ENCODE results near the gene EXOC3L4. TPM values are rescaled to one million over a fixed set of nuclear protein-coding genes. Genes with fewer than 3 reads are reported as not detected.

The EXOC3L4 gene
- polyA plus RNA-seq, 6 donors from 2014 or later: not detected

- Mint-ChIP-seq H3K27me3 (peaks cover 0 to 38% (median 16%) of the 10 kb centered on the region in 3 donors), H3K36me3 (no peaks in the 10 kb centered on the region), H3K27ac (no peak overlapping the region), H3K9me3 (no peaks in the 10 kb centered on the region), H3K4me3 (no peak overlapping the region), H3K4me1 (peaks cover 0 to 7% (median 0%) of the 10 kb centered on the region in 3 donors)
- DNase-seq (no peak), ATAC-seq (ENCODE audit: low read depth in 2 of 2) (no peak)
Observed at GRCh38 chr14:103073367-103073875, 21.1 kb upstream of the EXOC3L4 start.

- Mint-ChIP-seq H3K36me3 (no peaks in the 10 kb centered on the region), H3K27me3 (peaks cover 0 to 32% (median 10%) of the 10 kb centered on the region in 3 donors), H3K4me3 (peak overlapping the region in 4 of 8 donors; percentile 25 to 63 (median 32)), H3K9me3 (no peaks in the 10 kb centered on the region), H3K27ac (no peak overlapping the region), H3K4me1 (peaks cover 0 to 7% (median 0%) of the 10 kb centered on the region in 3 donors)
- DNase-seq: no peak
- no peak for ATAC-seq (ENCODE audit: low read depth in 2 of 2)
Observed at GRCh38 chr14:103073876-103074728, 20.4 kb upstream of the EXOC3L4 start.

GRCh38 chr14:103074729-103075367, 19.7 kb upstream of the EXOC3L4 start:
- DNase-seq: no peak
- Mint-ChIP-seq H3K4me1 (peaks cover 0 to 7% (median 0%) of the 10 kb centered on the region in 3 donors), H3K36me3 (no peaks in the 10 kb centered on the region), H3K27me3 (peaks cover 0 to 28% (median 5%) of the 10 kb centered on the region in 3 donors), H3K9me3 (no peaks in the 10 kb centered on the region), H3K4me3 (peak overlapping the region in 7 of 8 donors; percentile 32 to 63 (median 46)), H3K27ac (no peak overlapping the region)
- peak in 1 of 2 donors; percentile 12 for ATAC-seq (ENCODE audit: low read depth in 2 of 2)

- Mint-ChIP-seq H3K4me1 (peaks cover 0 to 7% (median 0%) of the 10 kb centered on the region in 3 donors), H3K27ac (peak overlapping the region in 1 of 6 donors; percentile 8), H3K9me3 (no peaks in the 10 kb centered on the region), H3K27me3 (peaks cover 0 to 8% (median 0%) of the 10 kb centered on the region in 3 donors), H3K36me3 (no peaks in the 10 kb centered on the region), H3K4me3 (no peak overlapping the region)
- peak; percentile 77 to 79 for ATAC-seq (ENCODE audit: low read depth in 2 of 2)
- peak; percentile 69 for DNase-seq
Observed at GRCh38 chr14:103078420-103078749, 16.1 kb upstream of the EXOC3L4 start.

- H3K4me3 Mint-ChIP-seq: no peak overlapping the region
- H3K27me3 Mint-ChIP-seq: peaks cover 0 to 6% (median 0%) of the 10 kb centered on the region in 3 donors
- H3K27ac Mint-ChIP-seq: no peak overlapping the region
- peaks cover 0 to 7% (median 0%) of the 10 kb centered on the region in 3 donors for H3K4me1 Mint-ChIP-seq
- H3K36me3 Mint-ChIP-seq: no peaks in the 10 kb centered on the region
- no peaks in the 10 kb centered on the region for H3K9me3 Mint-ChIP-seq
- ATAC-seq (ENCODE audit: low read depth in 2 of 2): no peak
- DNase-seq: no peak
Observed at GRCh38 chr14:103078860-103079587, 15.5 kb upstream of the EXOC3L4 start.

- H3K27ac Mint-ChIP-seq: no peak overlapping the region
- no peaks in the 10 kb centered on the region for H3K9me3 Mint-ChIP-seq
- no peaks in the 10 kb centered on the region for H3K36me3 Mint-ChIP-seq
- ATAC-seq (ENCODE audit: low read depth in 2 of 2) (no peak), DNase-seq (no peak)
- H3K27me3 Mint-ChIP-seq: peaks cover 8 to 20% (median 18%) of the 10 kb centered on the region in 3 donors
- H3K4me3 Mint-ChIP-seq: no peak overlapping the region
- peaks cover 0 to 9% (median 0%) of the 10 kb centered on the region in 3 donors for H3K4me1 Mint-ChIP-seq
Observed at GRCh38 chr14:103081951-103082350, 12.6 kb upstream of the EXOC3L4 start.

GRCh38 chr14:103084021-103084919, 10.3 kb upstream of the EXOC3L4 start, which contains the start of gene LBHD2:
Gene LBHD2, plus strand, starts transcription at chr14:103084210. Its CDS starts 1,803 bp downstream, at chr14:103086013.
- Mint-ChIP-seq H3K36me3 (no peaks in the 10 kb centered on the region), H3K27me3 (peaks cover 8 to 27% (median 22%) of the 10 kb centered on the region in 3 donors), H3K9me3 (no peaks in the 10 kb centered on the region), H3K4me1 (peaks cover 0 to 2% (median 0%) of the 10 kb centered on the region in 3 donors), H3K4me3 (no peak within 1 kb of the TSS), H3K27ac (peak within 1 kb of the TSS in 1 of 6 donors; percentile 26)
- ATAC-seq (ENCODE audit: low read depth in 2 of 2) (no peak), DNase-seq (no peak)

GRCh38 chr14:103085106-103086091, 9.1 kb upstream of the EXOC3L4 start:
- no peak for ATAC-seq (ENCODE audit: low read depth in 2 of 2)
- no peaks in the 10 kb centered on the region for H3K36me3 Mint-ChIP-seq
- peaks cover 0 to 2% (median 0%) of the 10 kb centered on the region in 3 donors for H3K4me1 Mint-ChIP-seq
- no peak overlapping the region for H3K4me3 Mint-ChIP-seq
- H3K27ac Mint-ChIP-seq: peak overlapping the region in 1 of 6 donors; percentile 47
- H3K27me3 Mint-ChIP-seq: peaks cover 8 to 38% (median 22%) of the 10 kb centered on the region in 3 donors
- no peaks in the 10 kb centered on the region for H3K9me3 Mint-ChIP-seq
- DNase-seq: no peak

- H3K27me3 Mint-ChIP-seq: peaks cover 8 to 38% (median 22%) of the 10 kb centered on the region in 3 donors
- DNase-seq (no peak), ATAC-seq (ENCODE audit: low read depth in 2 of 2) (no peak)
- H3K36me3 Mint-ChIP-seq: no peaks in the 10 kb centered on the region
- no peak overlapping the region for H3K4me3 Mint-ChIP-seq
- no peak overlapping the region for H3K27ac Mint-ChIP-seq
- H3K4me1 Mint-ChIP-seq: peaks cover 0 to 5% (median 4%) of the 10 kb centered on the region in 3 donors
- no peaks in the 10 kb centered on the region for H3K9me3 Mint-ChIP-seq
Observed at GRCh38 chr14:103086771-103087342, 7.7 kb upstream of the EXOC3L4 start.

GRCh38 chr14:103087343-103087835, 7.1 kb upstream of the EXOC3L4 start:
- peaks cover 0 to 9% (median 4%) of the 10 kb centered on the region in 3 donors for H3K4me1 Mint-ChIP-seq
- peaks cover 8 to 38% (median 22%) of the 10 kb centered on the region in 3 donors for H3K27me3 Mint-ChIP-seq
- H3K9me3 Mint-ChIP-seq: no peaks in the 10 kb centered on the region

GRCh38 chr14:103088921-103089320, 5.6 kb upstream of the EXOC3L4 start:
- no peaks in the 10 kb centered on the region for H3K9me3 Mint-ChIP-seq
- no peak for DNase-seq
- no peak overlapping the region for H3K27ac Mint-ChIP-seq
- H3K4me1 Mint-ChIP-seq: peaks cover 0 to 9% (median 4%) of the 10 kb centered on the region in 3 donors
- H3K4me3 Mint-ChIP-seq: no peak overlapping the region
- no peak for ATAC-seq (ENCODE audit: low read depth in 2 of 2)
- peaks cover 8 to 41% (median 22%) of the 10 kb centered on the region in 3 donors for H3K27me3 Mint-ChIP-seq
- H3K36me3 Mint-ChIP-seq: no peaks in the 10 kb centered on the region

More at GRCh38 chr14:103087343-103087835, 7.1 kb upstream of the EXOC3L4 start:
- ATAC-seq (ENCODE audit: low read depth in 2 of 2) (no peak), DNase-seq (no peak)
- H3K27ac Mint-ChIP-seq: no peak overlapping the region
- H3K36me3 Mint-ChIP-seq: no peaks in the 10 kb centered on the region
- H3K4me3 Mint-ChIP-seq: no peak overlapping the region
